ENCODE data around the gene ANO9.

The ANO9 gene

DNA sequence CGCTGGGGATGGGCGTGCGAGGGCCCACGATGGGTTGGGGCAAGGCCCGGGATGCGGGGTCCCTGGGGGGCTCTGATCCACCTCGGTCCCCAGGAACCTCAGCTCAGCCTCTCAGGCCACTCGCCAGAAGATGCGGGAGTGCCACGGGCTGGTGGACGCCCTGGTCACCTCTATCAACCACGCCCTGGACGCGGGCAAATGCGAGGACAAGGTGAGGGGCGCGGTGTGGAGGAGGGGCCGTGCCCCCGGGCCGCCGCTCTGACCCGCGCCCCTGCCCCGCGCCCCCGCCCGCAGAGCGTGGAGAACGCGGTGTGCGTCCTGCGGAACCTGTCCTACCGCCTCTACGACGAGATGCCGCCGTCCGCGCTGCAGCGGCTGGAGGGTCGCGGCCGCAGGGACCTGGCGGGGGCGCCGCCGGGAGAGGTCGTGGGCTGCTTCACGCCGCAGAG, 41.5 kb downstream of the ANO9 start:
- ChIA-PET CTCF (no interaction called here), POLR2A (no interaction called here)
- peaks cover 0 to 17% (median 13%) of the 10 kb centered on the region in 4 experiments for H3K4me1 ChIP-seq (ENCODE audit: control extremely low read depth in 1 of 4, control insufficient read depth in 4 of 4, insufficient read depth in 4 of 4, low read length in 3 of 4)
- H3K9me3 ChIP-seq (ENCODE audit: control extremely low read depth in 1 of 5, control insufficient read depth in 4 of 5, insufficient read depth in 2 of 5, low read depth in 1 of 5, low read length in 4 of 5) = peaks cover 0 to 7% (median 0%) of the 10 kb centered on the region in 5 experiments
- no peak overlapping the region for H3K27ac ChIP-seq (ENCODE audit: insufficient read depth in 1 of 2, low read depth in 1 of 2, low read length in 2 of 2, poor library complexity in 1 of 2, severe bottlenecking in 2 of 2)
- H3K4me3 ChIP-seq (ENCODE audit: control insufficient read depth in 1 of 7, extremely low read depth in 1 of 7, insufficient read depth in 4 of 7, low read depth in 2 of 7, low read length in 6 of 7) = no peak overlapping the region
- peaks cover 0 to 22% (median 0%) of the 10 kb centered on the region in 5 experiments for H3K27me3 ChIP-seq (replicated peaks in 2 of 5; ENCODE audit: control insufficient read depth in 4 of 5, insufficient read depth in 5 of 5, low read length in 4 of 5)
- no peaks in the 10 kb centered on the region for H3K36me3 ChIP-seq (ENCODE audit: control insufficient read depth in 4 of 4, insufficient read depth in 4 of 4, low read length in 3 of 4)
- peak in 1 of 3 donors; percentile 21 for DNase-seq
- 83% methylated on average over 43 of the region's 50 CpGs for WGBS (ENCODE audit: insufficient coverage)

DNA sequence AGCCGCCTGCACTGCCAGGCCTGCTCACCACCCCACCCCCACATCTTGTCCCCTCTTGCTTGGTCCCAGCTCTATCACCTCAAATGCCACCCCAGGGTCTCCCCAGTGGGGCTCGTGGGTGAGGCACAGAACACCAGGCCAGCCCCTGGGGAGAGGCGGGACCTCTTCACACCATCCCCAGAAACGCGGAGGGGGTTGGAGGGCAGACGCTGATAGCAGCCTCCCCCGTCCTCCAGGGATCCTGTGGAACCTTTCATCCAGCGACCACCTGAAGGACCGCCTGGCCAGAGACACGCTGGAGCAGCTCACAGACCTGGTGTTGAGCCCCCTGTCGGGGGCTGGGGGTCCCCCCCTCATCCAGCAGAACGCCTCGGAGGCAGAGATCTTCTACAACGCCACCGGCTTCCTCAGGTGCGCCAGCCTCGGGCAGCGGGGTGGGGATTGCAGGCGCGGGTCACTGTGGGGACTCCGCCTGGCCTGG, 42.0 kb downstream of the ANO9 start:
- H3K27ac ChIP-seq (ENCODE audit: insufficient read depth in 1 of 2, low read depth in 1 of 2, low read length in 2 of 2, poor library complexity in 1 of 2, severe bottlenecking in 2 of 2) = no peak overlapping the region
- H3K27me3 ChIP-seq (replicated peaks in 2 of 5; ENCODE audit: control insufficient read depth in 4 of 5, insufficient read depth in 5 of 5, low read length in 4 of 5) = peaks cover 0 to 22% (median 0%) of the 10 kb centered on the region in 5 experiments
- H3K4me1 ChIP-seq (ENCODE audit: control extremely low read depth in 1 of 4, control insufficient read depth in 4 of 4, insufficient read depth in 4 of 4, low read length in 3 of 4) = peaks cover 0 to 17% (median 13%) of the 10 kb centered on the region in 4 experiments
- no peaks in the 10 kb centered on the region for H3K36me3 ChIP-seq (ENCODE audit: control insufficient read depth in 4 of 4, insufficient read depth in 4 of 4, low read length in 3 of 4)
- H3K9me3 ChIP-seq (ENCODE audit: control extremely low read depth in 1 of 5, control insufficient read depth in 4 of 5, insufficient read depth in 2 of 5, low read depth in 1 of 5, low read length in 4 of 5) = peaks cover 0 to 7% (median 0%) of the 10 kb centered on the region in 5 experiments
- ChIA-PET POLR2A (no interaction called here), CTCF (interaction anchor here (0.9 to 1.1 kb wide), 2 partner anchors 37 to 94 kb away, joined by 3 to 4 read pairs; no protein-coding TSS in a partner anchor)
- WGBS (ENCODE audit: insufficient coverage) = 88% methylated on average over 21 of the region's 21 CpGs
- no peak overlapping the region for H3K4me3 ChIP-seq (ENCODE audit: control insufficient read depth in 1 of 7, extremely low read depth in 1 of 7, insufficient read depth in 4 of 7, low read depth in 2 of 7, low read length in 6 of 7)
- DNase-seq = peak in 1 of 3 donors; percentile 13

DNA sequence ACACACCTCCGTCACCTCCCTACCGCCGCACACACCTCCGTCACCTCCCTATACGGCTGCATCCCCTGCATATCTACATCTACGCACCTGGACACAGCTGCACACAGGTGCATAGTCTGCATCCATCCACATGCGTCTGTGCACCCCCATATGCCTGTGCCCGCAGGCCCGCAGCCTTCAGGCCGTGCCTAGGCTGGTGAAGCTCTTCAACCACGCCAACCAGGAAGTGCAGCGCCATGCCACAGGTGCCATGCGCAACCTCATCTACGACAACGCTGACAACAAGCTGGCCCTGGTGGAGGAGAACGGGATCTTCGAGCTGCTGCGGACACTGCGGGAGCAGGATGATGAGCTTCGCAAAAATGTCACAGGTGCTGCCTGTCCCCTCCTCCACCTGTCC, 43.0 kb downstream of the ANO9 start:
- WGBS (ENCODE audit: insufficient coverage) = 99% methylated on average over 17 of the region's 20 CpGs
- DNase-seq = peak in 2 of 3 donors; percentile 68 to 74
- ChIA-PET CTCF (interaction anchor here (0.9 to 1.1 kb wide), 3 partner anchors 8 to 93 kb away, joined by 3 to 4 read pairs (median 3); no protein-coding TSS in a partner anchor), POLR2A (no interaction called here)
- no peaks in the 10 kb centered on the region for H3K36me3 ChIP-seq (ENCODE audit: control insufficient read depth in 4 of 4, insufficient read depth in 4 of 4, low read length in 3 of 4)
- H3K27me3 ChIP-seq (replicated peaks in 2 of 5; ENCODE audit: control insufficient read depth in 4 of 5, insufficient read depth in 5 of 5, low read length in 4 of 5) = peaks cover 0 to 18% (median 0%) of the 10 kb centered on the region in 5 experiments
- no peak overlapping the region for H3K27ac ChIP-seq (ENCODE audit: insufficient read depth in 1 of 2, low read depth in 1 of 2, low read length in 2 of 2, poor library complexity in 1 of 2, severe bottlenecking in 2 of 2)
- H3K9me3 ChIP-seq (ENCODE audit: control extremely low read depth in 1 of 5, control insufficient read depth in 4 of 5, insufficient read depth in 2 of 5, low read depth in 1 of 5, low read length in 4 of 5) = peaks cover 0 to 7% (median 0%) of the 10 kb centered on the region in 5 experiments
- H3K4me1 ChIP-seq (ENCODE audit: control extremely low read depth in 1 of 4, control insufficient read depth in 4 of 4, insufficient read depth in 4 of 4, low read length in 3 of 4) = peaks cover 0 to 17% (median 13%) of the 10 kb centered on the region in 4 experiments
- H3K4me3 ChIP-seq (ENCODE audit: control insufficient read depth in 1 of 7, extremely low read depth in 1 of 7, insufficient read depth in 4 of 7, low read depth in 2 of 7, low read length in 6 of 7) = no peak overlapping the region

DNA sequence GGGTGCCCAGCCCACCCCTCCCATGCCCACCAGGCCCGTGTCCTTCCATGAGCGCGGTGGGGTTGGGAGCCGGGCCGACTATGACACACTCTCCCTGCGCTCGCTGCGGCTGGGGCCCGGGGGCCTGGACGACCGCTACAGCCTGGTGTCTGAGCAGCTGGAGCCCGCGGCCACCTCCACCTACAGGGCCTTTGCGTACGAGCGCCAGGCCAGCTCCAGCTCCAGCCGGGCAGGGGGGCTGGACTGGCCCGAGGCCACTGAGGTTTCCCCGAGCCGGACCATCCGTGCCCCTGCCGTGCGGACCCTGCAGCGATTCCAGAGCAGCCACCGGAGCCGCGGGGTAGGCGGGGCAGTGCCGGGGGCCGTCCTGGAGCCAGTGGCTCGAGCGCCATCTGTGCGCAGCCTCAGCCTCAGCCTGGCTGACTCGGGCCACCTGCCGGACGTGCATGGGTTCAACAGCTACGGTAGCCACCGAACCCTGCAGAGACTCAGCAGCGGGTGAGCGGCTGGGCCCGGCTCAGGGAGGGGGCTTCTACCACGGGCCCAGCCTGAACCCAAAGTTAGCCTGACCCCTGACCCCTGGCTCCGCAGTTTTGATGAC, 44.8 kb downstream of the ANO9 start:
- POLR2A ChIA-PET = interaction anchor here (1.2 to 1.6 kb wide), 2 partner anchors 10 to 53 kb away, joined by 3 read pairs; partner anchors contain the start of gene PTDSS2
- Histone ChIP-seq H3K27me3 (replicated peaks in 2 of 5; ENCODE audit: control insufficient read depth in 4 of 5, insufficient read depth in 5 of 5, low read length in 4 of 5) (peaks cover 0 to 10% (median 0%) of the 10 kb centered on the region in 5 experiments), H3K36me3 (ENCODE audit: control insufficient read depth in 4 of 4, insufficient read depth in 4 of 4, low read length in 3 of 4) (no peaks in the 10 kb centered on the region), H3K4me1 (ENCODE audit: control extremely low read depth in 1 of 4, control insufficient read depth in 4 of 4, insufficient read depth in 4 of 4, low read length in 3 of 4) (peaks cover 0 to 17% (median 13%) of the 10 kb centered on the region in 4 experiments), H3K27ac (ENCODE audit: insufficient read depth in 1 of 2, low read depth in 1 of 2, low read length in 2 of 2, poor library complexity in 1 of 2, severe bottlenecking in 2 of 2) (no peak overlapping the region), H3K4me3 (ENCODE audit: control insufficient read depth in 1 of 7, extremely low read depth in 1 of 7, insufficient read depth in 4 of 7, low read depth in 2 of 7, low read length in 6 of 7) (peak overlapping the region; percentile 24 to 72 (median 51)), H3K9me3 (ENCODE audit: control extremely low read depth in 1 of 5, control insufficient read depth in 4 of 5, insufficient read depth in 2 of 5, low read depth in 1 of 5, low read length in 4 of 5) (peaks cover 0 to 7% (median 0%) of the 10 kb centered on the region in 5 experiments)
- CTCF ChIA-PET = interaction anchor here (0.6 to 2.1 kb wide), 17 partner anchors 9 to 152 kb away, joined by 3 to 18 read pairs (median 5); partner anchors contain the start of genes PTDSS2 and SIGIRR
- DNase-seq = peak; percentile 59 to 78 (median 65)
- 63% methylated on average over 35 of the region's 43 CpGs for WGBS (ENCODE audit: insufficient coverage)

DNA sequence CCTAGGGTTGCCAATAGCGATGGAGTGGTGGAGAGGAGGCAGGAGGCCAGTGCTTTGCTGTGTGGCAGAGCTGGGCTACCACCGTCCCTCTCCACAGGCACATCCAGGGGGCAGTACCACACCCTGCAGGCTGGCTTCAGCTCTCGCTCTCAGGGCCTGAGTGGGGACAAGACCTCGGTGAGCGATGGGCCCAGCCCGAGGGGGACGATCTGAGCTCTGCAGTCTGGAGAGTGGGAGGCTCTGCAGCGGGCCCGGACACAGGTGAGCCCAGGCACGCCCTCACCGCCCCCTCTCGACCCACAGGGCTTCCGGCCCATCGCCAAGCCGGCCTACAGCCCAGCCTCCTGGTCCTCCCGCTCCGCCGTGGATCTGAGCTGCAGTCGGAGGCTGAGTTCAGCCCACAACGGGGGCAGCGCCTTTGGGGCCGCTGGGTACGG, 45.3 kb downstream of the ANO9 start:
- POLR2A ChIA-PET = interaction anchor here (1.2 to 1.6 kb wide), 2 partner anchors 11 to 53 kb away, joined by 3 read pairs; partner anchors contain the start of gene PTDSS2
- Histone ChIP-seq H3K27me3 (replicated peaks in 2 of 5; ENCODE audit: control insufficient read depth in 4 of 5, insufficient read depth in 5 of 5, low read length in 4 of 5) (peaks cover 0 to 10% (median 0%) of the 10 kb centered on the region in 5 experiments), H3K36me3 (ENCODE audit: control insufficient read depth in 4 of 4, insufficient read depth in 4 of 4, low read length in 3 of 4) (no peaks in the 10 kb centered on the region), H3K4me1 (ENCODE audit: control extremely low read depth in 1 of 4, control insufficient read depth in 4 of 4, insufficient read depth in 4 of 4, low read length in 3 of 4) (peaks cover 0 to 17% (median 13%) of the 10 kb centered on the region in 4 experiments), H3K27ac (ENCODE audit: insufficient read depth in 1 of 2, low read depth in 1 of 2, low read length in 2 of 2, poor library complexity in 1 of 2, severe bottlenecking in 2 of 2) (no peak overlapping the region), H3K9me3 (ENCODE audit: control extremely low read depth in 1 of 5, control insufficient read depth in 4 of 5, insufficient read depth in 2 of 5, low read depth in 1 of 5, low read length in 4 of 5) (peaks cover 0 to 7% (median 0%) of the 10 kb centered on the region in 5 experiments), H3K4me3 (ENCODE audit: control insufficient read depth in 1 of 7, extremely low read depth in 1 of 7, insufficient read depth in 4 of 7, low read depth in 2 of 7, low read length in 6 of 7) (peak overlapping the region in 5 of 7 experiments; percentile 26 to 72 (median 63))
- DNase-seq = peak in 2 of 3 donors; percentile 69 to 76
- 64% methylated on average over 15 of the region's 23 CpGs for WGBS (ENCODE audit: insufficient coverage)
- CTCF ChIA-PET = interaction anchor here (0.6 to 2.1 kb wide), 19 partner anchors 9 to 152 kb away, joined by 3 to 18 read pairs (median 5); partner anchors contain the start of genes PTDSS2 and SIGIRR

DNA sequence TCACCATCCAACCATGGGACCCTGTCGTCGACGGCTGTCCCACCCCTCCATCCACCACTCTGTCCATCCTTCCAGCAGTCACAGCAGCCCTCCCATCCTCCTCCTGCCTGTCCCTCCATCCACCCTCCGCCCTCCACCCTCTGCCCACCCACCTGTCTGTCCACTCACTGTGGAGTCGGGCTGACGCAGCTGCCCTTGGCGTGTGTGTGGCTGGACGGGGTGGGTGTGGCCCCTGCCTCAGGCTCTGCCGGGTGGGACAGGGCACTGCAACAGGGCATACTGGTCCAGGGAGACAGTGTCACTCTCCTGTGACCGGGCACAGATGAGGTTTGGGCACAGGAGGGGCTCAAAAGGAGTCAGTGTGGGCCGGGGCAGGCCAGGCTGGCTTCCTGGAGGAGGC, 45.9 kb downstream of the ANO9 start:
- WGBS (ENCODE audit: insufficient coverage) = 98% methylated on average over 9 of the region's 11 CpGs
- H3K27me3 ChIP-seq (replicated peaks in 2 of 5; ENCODE audit: control insufficient read depth in 4 of 5, insufficient read depth in 5 of 5, low read length in 4 of 5) = peaks cover 0 to 10% (median 0%) of the 10 kb centered on the region in 5 experiments
- H3K4me3 ChIP-seq (ENCODE audit: control insufficient read depth in 1 of 7, extremely low read depth in 1 of 7, insufficient read depth in 4 of 7, low read depth in 2 of 7, low read length in 6 of 7) = no peak overlapping the region
- no peak overlapping the region for H3K27ac ChIP-seq (ENCODE audit: insufficient read depth in 1 of 2, low read depth in 1 of 2, low read length in 2 of 2, poor library complexity in 1 of 2, severe bottlenecking in 2 of 2)
- CTCF ChIA-PET = interaction anchor here (0.7 to 2.1 kb wide), 13 partner anchors 9 to 146 kb away, joined by 3 to 18 read pairs (median 5); partner anchors contain the start of genes PTDSS2 and SIGIRR
- H3K4me1 ChIP-seq (ENCODE audit: control extremely low read depth in 1 of 4, control insufficient read depth in 4 of 4, insufficient read depth in 4 of 4, low read length in 3 of 4) = peaks cover 0 to 20% (median 14%) of the 10 kb centered on the region in 4 experiments
- POLR2A ChIA-PET = no interaction called here
- no peak for DNase-seq
- H3K36me3 ChIP-seq (ENCODE audit: control insufficient read depth in 4 of 4, insufficient read depth in 4 of 4, low read length in 3 of 4) = no peaks in the 10 kb centered on the region
- peaks cover 0 to 7% (median 0%) of the 10 kb centered on the region in 5 experiments for H3K9me3 ChIP-seq (ENCODE audit: control extremely low read depth in 1 of 5, control insufficient read depth in 4 of 5, insufficient read depth in 2 of 5, low read depth in 1 of 5, low read length in 4 of 5)

Data from common myeloid progenitor, CD34-positive (primary cell).